Erythroblast (primary cell): ENCODE measurements around the gene LRRC74A.

ENCODE experiments used
- GATA1 ChIP-seq: IDR thresholded peaks from 2 replicates; pipeline ENCODE4 v1.6.1; 2011; ENCODE audit warnings: low read depth, mild to moderate bottlenecking, control low read depth, low read length, moderate library complexity
- POLR2A ChIP-seq: IDR thresholded peaks from 2 replicates; pipeline ENCODE4 v1.6.1; 2011; ENCODE audit warnings: mild to moderate bottlenecking, low read length

DNA sequence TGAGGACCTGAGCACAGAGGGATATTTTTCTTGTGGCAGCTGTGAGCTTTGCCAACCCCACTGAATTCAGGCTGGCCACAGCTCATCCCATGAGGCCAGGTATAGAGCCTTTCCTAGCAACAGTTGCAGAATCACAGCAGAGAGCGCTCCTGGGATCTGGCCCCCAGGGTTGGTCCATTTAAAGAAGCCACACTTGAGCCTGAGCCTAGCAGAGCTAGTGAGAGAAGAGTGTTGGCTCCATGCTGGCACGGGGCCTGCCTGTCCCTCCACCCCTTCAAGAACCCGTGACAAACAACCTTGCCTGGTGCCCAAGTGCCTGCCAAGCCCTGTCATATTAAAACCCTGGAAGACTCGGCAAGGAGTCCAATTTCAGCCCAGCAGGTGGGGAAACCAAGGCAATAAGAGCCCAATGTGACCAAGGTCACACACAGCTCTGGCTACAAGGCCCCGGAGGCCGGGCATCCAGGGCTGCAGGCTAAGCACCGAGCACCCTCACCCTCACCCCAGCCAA is 91.6 kb downstream of the LRRC74A start:
- TF ChIP-seq POLR2A (no peak), GATA1 (no peak)
